Tibial nerve (tissue), 3 donors: Measurements from ENCODE around the gene SELENON.

Experiments
- CTCF ChIP-seq, 5 experiments: fragments of 200-600 bp in 3 of 5; fragments of 450-650 bp in 2 of 5; sonication (generic) in 3 of 5; IDR thresholded peaks; one replicate each; pipeline ENCODE4 v1.5.1; 2016 to 2019; ENCODE audit warnings: antibody characterized with exemption in 5 of 5, mild to moderate bottlenecking in 3 of 5, moderate library complexity in 2 of 5
- POLR2A ChIP-seq, 2 donors: fragments of 450-650 bp; IDR thresholded peaks; one replicate each; pipeline ENCODE4 v1.6.1; 2017; ENCODE audit warnings: antibody characterized with exemption in 2 of 2, mild to moderate bottlenecking in 2 of 2, moderate library complexity in 2 of 2

- TF ChIP-seq CTCF (IDR thresholded peaks at IDR 0.05) (no peak), POLR2A (IDR thresholded peaks at IDR 0.05) (no peak)
Measured at GRCh38 chr1:25784575-25785051, 15.4 kb upstream of the SELENON start.
